Mesendoderm (in vitro differentiated cells): ENCODE data around the gene COX19.

ENCODE experiments used
- DNase-seq: peaks from one replicate; pipeline ENCODE4 v3.0.0; 2013
- H2AK5ac ChIP-seq: 2 replicates; pipeline ENCODE4 v1.6.1; 2013; ENCODE audit warnings: low read length, inconsistent platforms
- H2BK120ac ChIP-seq: 2 replicates; pipeline ENCODE4 v1.6.1; 2013; ENCODE audit warnings: low read depth, mild to moderate bottlenecking, low read length, moderate library complexity, mixed read lengths
- H2BK15ac ChIP-seq: replicated peaks from 2 replicates; pipeline ENCODE4 v1.6.1; 2013; ENCODE audit warnings: low read depth, mild to moderate bottlenecking, moderate library complexity
- H2BK5ac ChIP-seq: 2 replicates; pipeline ENCODE4 v1.6.1; 2013; ENCODE audit warnings: low read length, inconsistent platforms
- H3K18ac ChIP-seq: 2 replicates; pipeline ENCODE4 v1.6.1; 2013; ENCODE audit warnings: mild to moderate bottlenecking, low read length, mixed read lengths
- H3K23ac ChIP-seq: one replicate; pipeline ENCODE4 v1.6.1; 2013; ENCODE audit warnings: low read length
- H3K27ac ChIP-seq: 2 replicates; pipeline ENCODE4 v1.5.1; 2013; ENCODE audit warnings: low read depth, mild to moderate bottlenecking, inconsistent platforms, low read length, moderate library complexity
- H3K27me3 ChIP-seq: 2 replicates; pipeline ENCODE4 v1.6.1; 2013; ENCODE audit warnings: low read length, control low read depth, mild to moderate bottlenecking, inconsistent platforms; ENCODE audit not compliant: insufficient read depth, poor library complexity
- H3K36me3 ChIP-seq: 2 replicates; pipeline ENCODE4 v1.6.1; 2013; ENCODE audit warnings: low read length, inconsistent platforms; ENCODE audit not compliant: control insufficient read depth, insufficient read depth
- H3K4ac ChIP-seq: one replicate; pipeline ENCODE4 v1.6.1; 2013; ENCODE audit warnings: low read depth, mild to moderate bottlenecking, low read length, moderate library complexity
- H3K4me1 ChIP-seq: 2 replicates; pipeline ENCODE4 v1.6.1; 2013; ENCODE audit warnings: low read depth, low read length, inconsistent platforms; ENCODE audit not compliant: control insufficient read depth
- H3K4me2 ChIP-seq: 2 replicates; pipeline ENCODE4 v1.6.1; 2013; ENCODE audit warnings: low read length
- H3K4me3 ChIP-seq: 2 replicates; pipeline ENCODE4 v1.5.1; 2013; ENCODE audit warnings: mild to moderate bottlenecking, low read length
- H3K56ac ChIP-seq: one replicate; pipeline ENCODE4 v1.6.1; 2013; ENCODE audit warnings: low read length
- H3K79me1 ChIP-seq: 2 replicates; pipeline ENCODE4 v1.6.1; 2013; ENCODE audit warnings: low read length, inconsistent platforms
- H3K79me2 ChIP-seq: 2 replicates; pipeline ENCODE4 v1.6.1; 2013; ENCODE audit warnings: mild to moderate bottlenecking, low read length; ENCODE audit not compliant: control insufficient read depth, insufficient read depth
- H3K9ac ChIP-seq: 2 replicates; pipeline ENCODE4 v1.6.1; 2013; ENCODE audit warnings: low read length, inconsistent platforms
- H4K5ac ChIP-seq: one replicate; pipeline ENCODE4 v1.6.1; 2013; ENCODE audit warnings: low read length
- H4K8ac ChIP-seq: one replicate; pipeline ENCODE4 v1.6.1; 2013; ENCODE audit warnings: low read depth, mild to moderate bottlenecking, control low read depth, low read length, moderate library complexity
- WGBS: extraction: QIAGEN DNeasy Blood & Tissue Kit; methylation state at CpG from one replicate; pipeline ENCODE4 v1.1.7; 2013; ENCODE audit warnings: low lambda C conversion rate, missing lambda C conversion rate; ENCODE audit not compliant: insufficient coverage; ENCODE audit errors: extremely low coverage; 5-methylcytosine and 5-hydroxymethylcytosine counted together

COX19 gene

GRCh38 chr7:1017586-1018333, 42.4 kb upstream of the COX19 start:
- no peak overlapping the region for H4K8ac ChIP-seq
- no peak overlapping the region for H4K5ac ChIP-seq
- no peak overlapping the region for H3K23ac ChIP-seq
- no peaks in the 10 kb centered on the region for H3K79me1 ChIP-seq
- no peak overlapping the region for H3K4ac ChIP-seq
- no peaks in the 10 kb centered on the region for H3K27me3 ChIP-seq
- no peak for DNase-seq
- no peaks in the 10 kb centered on the region for H3K36me3 ChIP-seq
- H3K27ac ChIP-seq: no peak overlapping the region
- H2BK15ac ChIP-seq: no peak overlapping the region
- no peak overlapping the region for H3K9ac ChIP-seq
- H2BK120ac ChIP-seq: no peak overlapping the region
- no peak overlapping the region for H3K56ac ChIP-seq
- H2BK5ac ChIP-seq: no peak overlapping the region
- WGBS: no CpG with 5 or more reads among the region's 34 CpGs
- H3K4me3 ChIP-seq: no peak overlapping the region
- no peak overlapping the region for H3K4me2 ChIP-seq
- H3K18ac ChIP-seq: no peak overlapping the region
- H2AK5ac ChIP-seq: no peak overlapping the region
- H3K4me1 ChIP-seq: no peaks in the 10 kb centered on the region
- H3K79me2 ChIP-seq: no peaks in the 10 kb centered on the region

GRCh38 chr7:1016577-1017531, 41.5 kb upstream of the COX19 start:
- Histone ChIP-seq H4K5ac (no peak overlapping the region), H3K79me1 (no peaks in the 10 kb centered on the region), H3K36me3 (no peaks in the 10 kb centered on the region), H2BK15ac (no peak overlapping the region), H3K27me3 (no peaks in the 10 kb centered on the region), H3K4me2 (no peak overlapping the region), H3K56ac (no peak overlapping the region), H4K8ac (no peak overlapping the region), H3K9ac (no peak overlapping the region), H2AK5ac (no peak overlapping the region), H3K4ac (no peak overlapping the region), H3K18ac (no peak overlapping the region), H3K4me1 (no peaks in the 10 kb centered on the region), H2BK5ac (no peak overlapping the region), H2BK120ac (no peak overlapping the region), H3K4me3 (no peak overlapping the region), H3K79me2 (no peaks in the 10 kb centered on the region), H3K23ac (no peak overlapping the region), H3K27ac (no peak overlapping the region)
- WGBS: no CpG with 5 or more reads among the region's 51 CpGs
- no peak for DNase-seq

- no peak overlapping the region for H3K4me3 ChIP-seq
- no peak overlapping the region for H3K9ac ChIP-seq
- no peak overlapping the region for H3K18ac ChIP-seq
- H2AK5ac ChIP-seq: no peak overlapping the region
- no peak overlapping the region for H2BK5ac ChIP-seq
- H3K4me2 ChIP-seq: no peak overlapping the region
- no CpG with 5 or more reads among the region's 28 CpGs for WGBS
- no peak overlapping the region for H3K23ac ChIP-seq
- H2BK15ac ChIP-seq: no peak overlapping the region
- H3K36me3 ChIP-seq: no peaks in the 10 kb centered on the region
- no peak overlapping the region for H3K27ac ChIP-seq
- H4K5ac ChIP-seq: no peak overlapping the region
- no peak overlapping the region for H4K8ac ChIP-seq
- H3K79me2 ChIP-seq: no peaks in the 10 kb centered on the region
- no peak for DNase-seq
- H2BK120ac ChIP-seq: no peak overlapping the region
- no peaks in the 10 kb centered on the region for H3K27me3 ChIP-seq
- no peaks in the 10 kb centered on the region for H3K79me1 ChIP-seq
- H3K56ac ChIP-seq: no peak overlapping the region
- no peak overlapping the region for H3K4ac ChIP-seq
- no peaks in the 10 kb centered on the region for H3K4me1 ChIP-seq
These were observed 40.1 kb upstream of the COX19 start for GRCh38 chr7:1015196-1016121.

- H3K9ac ChIP-seq: no peak overlapping the region
- no peak overlapping the region for H3K18ac ChIP-seq
- no peaks in the 10 kb centered on the region for H3K79me1 ChIP-seq
- no peaks in the 10 kb centered on the region for H3K79me2 ChIP-seq
- H3K27ac ChIP-seq: no peak overlapping the region
- no peaks in the 10 kb centered on the region for H3K27me3 ChIP-seq
- no peak overlapping the region for H2BK120ac ChIP-seq
- DNase-seq: no peak
- H3K4me3 ChIP-seq: no peak overlapping the region
- H4K8ac ChIP-seq: no peak overlapping the region
- H3K23ac ChIP-seq: no peak overlapping the region
- no peak overlapping the region for H2AK5ac ChIP-seq
- H3K36me3 ChIP-seq: no peaks in the 10 kb centered on the region
- no peak overlapping the region for H3K4ac ChIP-seq
- no peak overlapping the region for H2BK5ac ChIP-seq
- H2BK15ac ChIP-seq: no peak overlapping the region
- H3K4me1 ChIP-seq: no peaks in the 10 kb centered on the region
- no peak overlapping the region for H4K5ac ChIP-seq
- no CpG with 5 or more reads among the region's 20 CpGs for WGBS
- H3K56ac ChIP-seq: no peak overlapping the region
- no peak overlapping the region for H3K4me2 ChIP-seq
These were observed 39.3 kb upstream of the COX19 start for GRCh38 chr7:1014681-1015080.

GRCh38 chr7:1013581-1013980, 38.2 kb upstream of the COX19 start:
- H2BK5ac ChIP-seq: no peak overlapping the region
- H4K5ac ChIP-seq: no peak overlapping the region
- no peak overlapping the region for H3K23ac ChIP-seq
- no peaks in the 10 kb centered on the region for H3K36me3 ChIP-seq
- no peak for DNase-seq
- H2BK15ac ChIP-seq: no peak overlapping the region
- H3K18ac ChIP-seq: no peak overlapping the region
- H3K56ac ChIP-seq: no peak overlapping the region
- H3K4me3 ChIP-seq: no peak overlapping the region
- no CpG with 5 or more reads among the region's 11 CpGs for WGBS
- no peak overlapping the region for H3K9ac ChIP-seq
- no peak overlapping the region for H3K4ac ChIP-seq
- H3K79me2 ChIP-seq: no peaks in the 10 kb centered on the region
- peaks cover 1% of the 10 kb centered on the region for H3K79me1 ChIP-seq
- no peaks in the 10 kb centered on the region for H3K4me1 ChIP-seq
- H3K4me2 ChIP-seq: no peak overlapping the region
- H2BK120ac ChIP-seq: no peak overlapping the region
- H3K27me3 ChIP-seq: no peaks in the 10 kb centered on the region
- no peak overlapping the region for H4K8ac ChIP-seq
- H3K27ac ChIP-seq: no peak overlapping the region
- no peak overlapping the region for H2AK5ac ChIP-seq
